Measurements from ENCODE around the gene PSME1.
"Not testable (repeated sequence)": the region's sequence is repeated elsewhere in the genome, so short reads cannot be mapped to it uniquely, and the experiment has no call there.

The PSME1 gene

DNA sequence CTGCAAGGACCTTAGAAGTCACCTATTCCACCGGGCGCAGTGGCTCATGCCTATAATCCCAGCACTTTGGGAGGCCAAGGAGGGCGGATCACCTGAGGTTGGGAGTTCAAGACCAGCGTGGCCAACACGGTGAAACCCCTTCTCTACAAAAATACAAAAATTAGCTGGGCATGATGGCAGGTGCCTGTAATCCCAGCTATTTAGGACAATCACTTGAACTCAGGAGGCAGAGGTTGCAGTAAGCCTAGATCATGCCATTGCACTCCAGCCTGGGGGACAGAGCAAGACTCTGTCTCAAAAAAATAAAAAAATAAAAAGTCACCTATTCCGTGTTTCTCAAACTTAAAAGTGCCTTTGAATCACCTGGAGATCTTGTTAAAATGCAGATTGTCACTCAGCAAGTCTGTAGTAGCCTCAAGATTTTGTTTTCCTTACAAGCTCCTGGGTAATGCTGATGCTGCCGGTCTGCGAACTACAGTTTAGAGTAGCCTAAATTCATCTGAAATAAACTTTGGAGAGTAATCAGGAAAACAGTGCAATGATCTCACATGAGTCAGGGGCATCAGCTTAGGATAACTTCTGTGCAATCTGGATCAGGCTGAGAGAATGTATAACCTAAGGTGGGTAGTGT lies 30.3 kb upstream of the PSME1 start:
- DNase-seq = not testable (repeated sequence)

DNA sequence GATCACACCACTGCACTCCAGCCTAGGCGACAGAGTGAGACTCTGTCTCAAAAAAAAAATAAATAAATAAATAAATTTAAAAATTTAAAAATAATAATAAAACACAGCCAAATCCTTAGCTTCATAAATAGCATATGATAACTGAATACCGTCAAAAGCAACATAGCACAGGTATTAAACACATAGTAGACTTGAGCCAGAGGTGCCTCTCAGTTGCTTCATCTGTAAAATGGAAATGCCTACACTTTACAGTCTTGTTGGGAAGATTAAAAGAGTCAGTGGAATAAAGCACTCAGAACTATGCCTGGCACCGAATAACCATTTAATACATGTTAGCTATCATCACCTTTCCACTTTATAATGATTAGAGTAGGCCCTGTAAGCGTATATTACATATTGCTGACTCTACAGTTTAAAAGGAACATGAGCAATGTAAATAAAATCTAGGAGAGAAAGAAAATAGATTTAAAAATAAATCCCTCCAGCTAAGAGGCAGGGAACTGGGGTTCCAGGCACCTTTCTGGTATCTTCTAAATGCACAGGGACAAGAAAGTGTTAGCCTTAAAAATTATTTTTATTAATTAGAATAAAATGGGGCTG lies 29.2 kb upstream of the PSME1 start:
- no peak for DNase-seq

DNA sequence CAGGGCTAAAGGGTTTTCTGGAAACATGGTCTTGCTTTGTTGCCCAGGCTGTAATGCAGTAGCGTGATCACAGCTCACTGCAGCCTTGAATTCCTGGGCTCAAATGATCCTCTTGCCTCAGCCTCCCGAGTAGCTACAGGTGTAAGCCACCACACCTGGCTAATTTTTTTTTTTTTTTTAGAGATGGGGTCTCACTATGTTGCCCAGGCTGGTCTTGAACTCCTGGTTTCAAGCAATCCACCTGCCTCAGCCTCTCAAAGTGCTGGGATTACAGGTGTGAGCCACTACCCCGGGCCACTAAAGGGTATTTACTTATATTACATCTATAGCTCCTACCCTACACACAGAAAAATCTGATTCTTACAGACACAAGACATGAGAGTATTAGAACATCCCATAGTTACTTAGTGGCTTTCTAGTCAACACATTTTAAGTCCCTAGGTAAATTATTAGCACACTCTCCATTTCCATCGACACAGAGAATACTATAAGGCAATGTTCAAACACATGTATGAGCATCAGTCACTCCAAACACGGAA lies 27.6 kb upstream of the PSME1 start:
- DNase-seq = no peak

DNA sequence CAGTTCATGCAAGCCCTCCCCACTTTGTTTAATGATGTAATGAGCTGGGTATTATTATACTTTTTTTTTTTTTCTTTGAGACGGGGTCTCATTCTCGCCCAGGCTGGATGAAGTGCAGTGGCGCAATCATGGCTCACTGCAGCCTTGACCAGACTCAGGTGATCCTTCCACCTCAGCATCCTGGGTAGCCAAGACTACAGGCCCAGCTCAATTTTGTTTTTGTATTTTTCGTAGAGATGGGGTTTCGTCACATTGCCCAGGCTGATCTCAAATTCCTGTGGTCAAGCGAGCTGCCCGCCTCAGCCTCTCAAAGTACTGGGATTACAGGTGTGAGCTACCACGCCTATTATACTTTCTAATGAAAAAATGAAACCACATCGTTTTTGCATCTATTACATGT lies 25.9 kb upstream of the PSME1 start:
- no peak for DNase-seq

DNA sequence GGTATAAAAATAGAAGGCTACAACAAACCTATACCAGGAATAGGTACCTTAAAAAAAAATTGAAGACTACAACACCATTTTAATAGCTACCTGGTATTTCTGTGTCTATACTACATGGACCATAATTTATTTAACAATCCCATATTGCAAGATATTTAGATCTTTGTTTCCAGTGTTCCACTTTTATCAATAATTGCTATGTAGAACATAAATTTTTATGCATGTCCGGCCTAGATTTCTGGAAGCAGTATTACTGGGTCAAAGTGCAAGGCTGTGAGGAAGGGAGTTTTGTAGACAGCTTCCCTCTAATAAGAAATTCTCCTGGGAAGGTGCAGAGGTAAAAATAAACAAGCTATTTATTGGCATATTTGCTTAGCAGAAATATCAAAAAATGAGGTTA lies 25.5 kb upstream of the PSME1 start:
- no peak for DNase-seq

DNA sequence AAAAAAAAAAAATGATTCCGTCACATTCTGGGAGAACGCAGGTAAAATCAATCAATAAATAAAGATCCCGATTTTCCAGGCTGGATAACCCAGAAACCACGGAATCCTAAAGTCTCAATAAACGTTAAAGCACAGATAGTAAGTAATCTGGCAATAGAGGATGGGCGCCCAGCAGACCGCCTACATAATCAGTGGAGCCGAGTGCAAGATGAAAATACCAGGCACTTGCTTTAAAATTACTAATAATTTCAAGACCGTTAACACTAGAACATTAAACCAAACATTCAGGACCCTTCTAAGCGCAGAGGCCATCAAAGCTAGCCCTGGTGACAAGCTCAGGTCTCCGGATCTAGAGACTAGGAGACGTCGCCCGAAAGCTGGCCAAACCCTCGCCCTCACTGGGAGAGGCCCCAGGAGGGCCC lies 22.6 kb upstream of the PSME1 start:
- peak; percentile 12 for DNase-seq

DNA sequence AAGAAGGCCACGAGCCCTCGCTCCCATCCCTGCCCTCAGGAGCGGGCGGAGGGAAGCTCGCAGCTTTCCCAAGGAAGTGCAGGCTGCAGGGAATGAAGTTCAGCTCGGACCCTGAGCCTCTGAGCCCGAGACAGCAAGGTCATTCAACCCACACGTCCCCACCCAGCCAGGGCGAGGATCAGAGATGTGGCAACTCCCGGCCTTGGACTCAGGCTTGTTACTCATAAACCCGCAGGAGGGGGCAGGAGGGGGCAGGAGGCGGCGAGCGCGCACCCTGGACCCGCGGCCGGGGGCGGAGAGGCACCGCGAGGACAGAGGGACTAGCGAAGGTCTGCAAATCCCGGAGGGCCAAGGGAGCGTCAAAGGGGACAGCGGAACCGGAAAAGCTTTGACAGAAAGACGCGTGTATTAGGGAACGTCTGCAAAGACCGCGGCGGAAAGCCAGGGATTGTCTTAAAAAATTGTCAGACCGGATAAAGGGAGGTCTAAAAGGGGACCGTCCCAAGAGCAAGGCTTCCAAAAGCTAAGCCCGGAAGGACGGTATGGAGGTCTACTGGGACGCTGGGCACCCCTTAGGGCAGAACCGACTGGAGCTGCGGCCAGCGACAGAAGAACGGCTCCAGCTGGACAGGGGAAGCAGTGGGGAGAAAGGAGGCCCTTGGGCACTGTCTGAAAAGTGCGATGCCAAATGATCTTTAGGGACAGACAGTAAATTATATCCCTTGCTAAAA lies 22.0 kb upstream of the PSME1 start:
- peak; percentile 87 for DNase-seq

GRCh38 chr14:24114532-24115421 lies 21.2 kb upstream of the PSME1 start, which contains the start of the genes DCAF11 and NRL:
Gene DCAF11, plus strand, starts transcription at chr14:24114777. Its CDS starts 818 bp downstream, at chr14:24115595.
Gene NRL, minus strand, starts transcription at chr14:24114949. Its CDS starts 32,101 bp downstream, at chr14:24082848.
- DNase-seq = peak; percentile 99

GRCh38 chr14:24115422-24116127 lies 20.4 kb upstream of the PSME1 start:
- DNase-seq = no peak

GRCh38 chr14:24116128-24116814 lies 19.7 kb upstream of the PSME1 start:
- DNase-seq = no peak

GRCh38 chr14:24117179-24117578 lies 18.8 kb upstream of the PSME1 start:
- DNase-seq = no peak

- DNase-seq = no peak
Measured at GRCh38 chr14:24119691-24120090, 16.3 kb upstream of the PSME1 start.

GRCh38 chr14:24121210-24121609 lies 14.8 kb upstream of the PSME1 start:
- no peak for DNase-seq

GRCh38 chr14:24122416-24122815 lies 13.6 kb upstream of the PSME1 start:
- no peak for DNase-seq

DNA sequence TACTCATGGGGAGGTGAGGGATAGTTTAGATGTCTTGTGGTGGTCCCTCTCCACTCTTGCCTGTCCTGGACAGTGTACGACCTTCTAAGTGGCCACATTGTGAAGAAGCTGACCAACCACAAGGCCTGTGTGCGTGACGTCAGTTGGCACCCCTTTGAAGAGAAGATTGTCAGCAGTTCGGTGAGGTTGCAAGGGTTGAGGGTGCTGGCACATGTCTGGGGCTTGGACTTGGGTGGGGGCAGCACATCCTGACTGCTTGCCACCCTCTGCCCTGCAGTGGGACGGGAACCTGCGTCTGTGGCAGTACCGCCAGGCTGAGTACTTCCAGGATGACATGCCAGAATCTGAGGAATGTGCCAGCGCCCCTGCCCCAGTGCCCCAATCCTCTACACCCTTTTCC lies 13.1 kb upstream of the PSME1 start:
- DNase-seq = no peak

- DNase-seq = no peak
Measured at GRCh38 chr14:24123424-24124417, 12.3 kb upstream of the PSME1 start.

DNA sequence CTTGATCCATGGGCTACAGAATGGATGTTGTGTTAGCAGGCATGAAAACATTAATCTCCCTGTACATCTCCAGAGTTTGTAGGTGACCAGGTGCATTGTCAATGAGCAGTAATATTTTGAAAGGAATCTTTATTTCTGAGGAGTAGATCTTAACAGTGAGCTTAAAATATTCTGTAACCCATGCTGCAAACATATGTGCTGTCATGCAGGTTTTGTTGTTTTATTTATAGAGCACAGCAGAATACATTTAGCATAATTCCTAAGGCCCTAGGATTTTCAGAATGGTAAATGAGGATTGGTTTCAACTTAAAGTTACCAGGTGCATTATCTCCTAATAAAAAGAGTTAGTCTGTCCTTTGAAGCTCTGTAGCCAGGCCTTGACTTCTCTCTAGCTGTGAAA lies 9.1 kb upstream of the PSME1 start:
- no peak for DNase-seq

- DNase-seq = no peak
Measured at GRCh38 chr14:24127673-24128072, 8.3 kb upstream of the PSME1 start.

DNA sequence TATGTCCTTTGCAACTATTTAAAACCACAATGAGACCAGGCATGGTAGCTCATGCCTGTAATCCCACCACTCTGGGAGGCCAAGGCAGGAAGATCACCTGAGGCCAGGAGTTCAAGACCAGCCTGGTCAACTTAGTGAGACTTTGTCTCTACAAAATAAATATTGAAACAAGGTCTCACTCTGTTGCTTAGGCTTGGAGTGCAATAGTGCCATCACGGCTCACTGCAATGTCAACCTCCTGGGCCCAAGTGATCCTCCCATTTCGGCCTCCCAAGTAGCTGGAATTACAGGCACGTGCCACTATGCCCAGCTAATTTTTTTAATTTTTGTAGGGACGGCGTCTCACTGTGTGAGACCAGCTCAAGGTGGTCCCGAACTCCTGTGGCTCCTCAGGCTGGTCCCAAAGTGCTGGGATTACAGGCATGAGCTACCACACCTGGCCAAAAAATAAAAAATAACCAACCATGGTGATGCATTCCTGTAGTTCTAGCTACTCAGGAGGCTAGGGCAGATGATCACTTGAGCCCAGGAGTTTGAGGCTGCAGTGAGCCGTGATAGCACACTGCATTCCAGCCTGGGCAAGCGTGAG lies 6.5 kb upstream of the PSME1 start:
- no peak for DNase-seq

DNA sequence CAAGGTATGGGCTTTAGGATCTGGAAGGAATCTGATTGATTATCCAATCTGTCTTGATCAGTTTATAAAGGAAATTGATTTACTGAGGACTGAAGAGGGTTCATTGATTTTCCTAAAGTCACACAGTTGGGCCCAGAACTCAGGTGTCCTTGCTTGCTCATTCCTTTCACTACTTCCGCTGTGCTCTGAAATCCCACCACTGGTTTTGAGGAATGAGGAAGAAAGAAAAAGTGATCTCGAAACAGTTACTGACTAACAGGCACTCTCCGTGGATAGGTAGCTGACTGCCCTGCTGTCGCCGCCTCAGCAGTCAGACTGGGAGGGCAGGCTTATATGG lies 5.6 kb upstream of the PSME1 start, which contains the start of gene FITM1:
FITM1 (plus strand) TSS at position 280 of the 337 bp plus-strand sequence. CDS start 905 bp downstream, outside the sequence.
- no peak for DNase-seq
